WTC11 (cell line): ENCODE results near the gene TAF6. TPM values are rescaled to one million over a fixed set of nuclear protein-coding genes. Genes with fewer than 3 reads are reported as not detected.
"Not testable (repeated sequence)": the region's sequence is repeated elsewhere in the genome, so short reads cannot be mapped to it uniquely, and the experiment has no call there.

ENCODE experiments used
- ATAC-seq: fragments of 200-7000 bp; cut with Tn5 transposase; 2 replicates; pipeline ENCODE4 v1.10.0; 2021; ENCODE audit warnings: mild to moderate bottlenecking, moderate library complexity
- CTCF ChIA-PET: fragments of 300-600 bp; sonication (Branson Sonifier 250); formaldehyde crosslinking; loops from one replicate; lab custom pipeline; 2021; ENCODE audit warnings: antibody characterized with exemption; lab: Charles Lee
- POLR2A ChIA-PET: fragments of 350-600 bp; sonication (Branson Sonifier 250); formaldehyde crosslinking; loops from one replicate; lab custom pipeline; 2021; ENCODE audit warnings: antibody characterized with exemption; lab: Charles Lee
- DNase-seq: peaks from one replicate; pipeline ENCODE4 v3.0.0; 2021; ENCODE audit warnings: low spot score
- H3K27ac Mint-ChIP-seq: 2 replicates; pipeline ENCODE4 v1.8.0; 2021; ENCODE audit warnings: mixed read lengths
- H3K27me3 Mint-ChIP-seq: 2 replicates; pipeline ENCODE4 v1.8.0; 2021; ENCODE audit warnings: low read depth, mild to moderate bottlenecking, moderate library complexity, mixed read lengths
- H3K36me3 Mint-ChIP-seq: 2 replicates; pipeline ENCODE4 v1.8.0; 2021; ENCODE audit warnings: mixed read lengths
- H3K4me1 Mint-ChIP-seq: 2 replicates; pipeline ENCODE4 v1.8.0; 2022; ENCODE audit warnings: mixed read lengths
- H3K4me3 Mint-ChIP-seq: 2 replicates; pipeline ENCODE4 v1.8.0; 2021; ENCODE audit warnings: mild to moderate bottlenecking, moderate library complexity, mixed read lengths
- H3K9me3 Mint-ChIP-seq: 2 replicates; pipeline ENCODE4 v1.8.0; 2021; ENCODE audit warnings: mixed read lengths
- NFE2L1 ChIP-seq: sonication (generic); formaldehyde crosslinking; IDR thresholded peaks from 2 replicates; pipeline ENCODE4 v1.8.1; 2023; ENCODE audit warnings: missing genetic modification reagents
- TEAD1 ChIP-seq: sonication (generic); formaldehyde crosslinking; IDR thresholded peaks from 2 replicates; pipeline ENCODE4 v1.8.0; 2022; ENCODE audit warnings: mild to moderate bottlenecking, missing genetic modification reagents
- ZNF121 ChIP-seq: sonication (generic); formaldehyde crosslinking; IDR thresholded peaks from 2 replicates; pipeline ENCODE4 v1.8.0; 2023; ENCODE audit warnings: missing genetic modification reagents
- ZNF317 ChIP-seq: sonication (generic); formaldehyde crosslinking; IDR thresholded peaks from 2 replicates; pipeline ENCODE4 v1.8.1; 2023; ENCODE audit warnings: low read depth, mild to moderate bottlenecking, moderate library complexity, missing genetic modification reagents, borderline replicate concordance
- total RNA-seq: library from RNA; stranded (reverse); gene quantifications from 3 replicates; pipeline ENCODE4 v1.2.3, GENCODE V29; 2021
- TF ChIP-seq, protein P1 (sequence below): sonication (generic); formaldehyde crosslinking; IDR thresholded peaks from 2 replicates; pipeline ENCODE4 v1.8.0; 2022; ENCODE audit warnings: mild to moderate bottlenecking, missing genetic modification reagents
- TF ChIP-seq, protein P2 (sequence below): sonication (generic); formaldehyde crosslinking; IDR thresholded peaks from 2 replicates; pipeline ENCODE4 v1.8.1; 2023; ENCODE audit warnings: mild to moderate bottlenecking, missing genetic modification reagents
- TF ChIP-seq, protein P3 (sequence below): sonication (generic); formaldehyde crosslinking; IDR thresholded peaks from 2 replicates; pipeline ENCODE4 v1.8.0; 2023; ENCODE audit warnings: mild to moderate bottlenecking, missing genetic modification reagents
- TF ChIP-seq, protein P4 (sequence below): sonication (generic); formaldehyde crosslinking; IDR thresholded peaks from 2 replicates; pipeline ENCODE4 v1.8.0; 2022; ENCODE audit warnings: mild to moderate bottlenecking, missing genetic modification reagents
- TF ChIP-seq, protein P5 (sequence below): fragments of 250-450 bp; sonication (Bioruptor Pico); conservative IDR thresholded peaks from 2 replicates; pipeline ENCODE4 v1.9.0; 2021; ENCODE audit warnings: mild to moderate bottlenecking
- TF ChIP-seq, protein P6 (sequence below): sonication (generic); formaldehyde crosslinking; IDR thresholded peaks from 2 replicates; pipeline ENCODE4 v1.8.0; 2023; ENCODE audit warnings: missing genetic modification reagents, mild to moderate bottlenecking, borderline replicate concordance

Gene TAF6
- total RNA-seq, 1 experiment from 2014 or later, result 121 TPM

DNA sequence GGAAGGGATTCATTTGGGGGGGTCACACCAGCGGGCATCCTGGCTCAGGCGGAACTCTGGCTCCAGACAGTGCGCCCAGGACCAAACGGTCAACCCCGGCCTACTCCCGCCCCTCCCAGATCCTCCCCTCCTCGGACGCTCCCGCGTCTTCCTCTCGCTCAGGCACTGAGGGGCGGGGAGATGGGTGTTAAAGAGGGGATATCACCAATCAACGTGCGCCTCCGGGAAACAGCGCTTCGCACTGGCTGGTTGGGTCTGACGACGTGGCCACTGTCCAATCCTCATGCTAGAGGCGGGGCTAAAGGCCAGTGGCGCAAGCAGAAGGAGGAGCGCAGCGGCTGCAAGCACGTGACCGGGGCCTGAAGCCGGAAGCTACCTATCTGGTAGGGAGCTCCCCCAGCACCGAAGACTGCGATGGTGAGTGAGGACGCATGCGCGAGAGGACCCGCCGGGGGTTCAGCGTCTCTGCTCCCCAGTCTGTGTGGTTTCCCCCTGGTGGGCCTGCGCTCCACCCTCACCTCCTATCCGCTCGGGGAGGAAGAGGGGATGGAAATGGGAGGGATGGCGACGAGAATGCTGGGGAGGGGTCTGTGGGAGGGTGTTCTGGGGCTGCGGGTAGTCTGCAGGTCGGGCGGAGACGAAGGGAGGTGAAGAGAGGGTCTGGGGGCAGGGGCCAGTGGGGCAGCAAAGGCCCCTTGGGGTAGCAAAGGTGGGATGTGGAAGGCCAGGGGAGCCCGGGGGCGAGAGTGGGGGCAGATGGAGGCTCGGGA lies 29.6 kb upstream of the TAF6 start, which contains the start of gene LAMTOR4 (continued):
- TF ChIP-seq, protein P1, sequence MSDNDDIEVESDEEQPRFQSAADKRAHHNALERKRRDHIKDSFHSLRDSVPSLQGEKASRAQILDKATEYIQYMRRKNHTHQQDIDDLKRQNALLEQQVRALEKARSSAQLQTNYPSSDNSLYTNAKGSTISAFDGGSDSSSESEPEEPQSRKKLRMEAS (CRISPR knock-in tag), result peak; percentile 86

DNA sequence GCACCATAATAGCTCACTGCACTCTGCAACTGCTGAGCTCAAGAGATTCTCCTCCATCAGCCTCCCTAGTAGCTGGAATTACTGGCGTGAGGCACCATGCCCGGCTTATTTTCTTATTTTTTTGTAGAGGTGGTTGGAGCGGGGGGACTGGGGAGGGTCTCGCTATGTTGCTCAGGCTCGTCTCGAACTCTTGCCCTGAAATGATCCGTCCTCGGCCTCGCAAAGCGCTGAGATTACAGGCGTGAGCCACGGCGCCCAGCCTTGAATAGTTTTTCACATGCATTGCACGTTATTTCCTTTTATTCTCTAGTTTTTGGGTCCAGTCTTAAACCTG lies 29.0 kb upstream of the TAF6 start:
- POLR2A ChIA-PET, result interaction anchor here (0.7 to 1.6 kb wide), 10 partner anchors 9 to 961 kb away, joined by 3 to 5 read pairs (median 4); partner anchors contain the start of genes AP4M1, GAL3ST4, GPC2 and MEPCE
- Mint-ChIP-seq H3K9me3 (peaks cover 11% of the 10 kb centered on the region), H3K27me3 (peaks cover 3% of the 10 kb centered on the region; the same call in 1 of the 2 replicates), H3K36me3 (peaks cover 20% of the 10 kb centered on the region), H3K4me1 (peaks cover 17% of the 10 kb centered on the region), H3K4me3 (peak overlapping the region; percentile 99), H3K27ac (peak overlapping the region; percentile 99)
- DNase-seq (no peak), ATAC-seq (no peak)
- TF ChIP-seq, protein P2, sequence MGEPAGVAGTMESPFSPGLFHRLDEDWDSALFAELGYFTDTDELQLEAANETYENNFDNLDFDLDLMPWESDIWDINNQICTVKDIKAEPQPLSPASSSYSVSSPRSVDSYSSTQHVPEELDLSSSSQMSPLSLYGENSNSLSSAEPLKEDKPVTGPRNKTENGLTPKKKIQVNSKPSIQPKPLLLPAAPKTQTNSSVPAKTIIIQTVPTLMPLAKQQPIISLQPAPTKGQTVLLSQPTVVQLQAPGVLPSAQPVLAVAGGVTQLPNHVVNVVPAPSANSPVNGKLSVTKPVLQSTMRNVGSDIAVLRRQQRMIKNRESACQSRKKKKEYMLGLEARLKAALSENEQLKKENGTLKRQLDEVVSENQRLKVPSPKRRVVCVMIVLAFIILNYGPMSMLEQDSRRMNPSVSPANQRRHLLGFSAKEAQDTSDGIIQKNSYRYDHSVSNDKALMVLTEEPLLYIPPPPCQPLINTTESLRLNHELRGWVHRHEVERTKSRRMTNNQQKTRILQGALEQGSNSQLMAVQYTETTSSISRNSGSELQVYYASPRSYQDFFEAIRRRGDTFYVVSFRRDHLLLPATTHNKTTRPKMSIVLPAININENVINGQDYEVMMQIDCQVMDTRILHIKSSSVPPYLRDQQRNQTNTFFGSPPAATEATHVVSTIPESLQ (CRISPR knock-in tag), result no peak
- 0 out of 2 replicates have a peak, but pooled peaks have one; percentile 37 for TF ChIP-seq ZNF121 (CRISPR knock-in tag)
- CTCF ChIA-PET, result interaction anchor here (0.6 to 3.1 kb wide), 15 partner anchors 9 to 321 kb away, joined by 3 to 49 read pairs (median 4); partner anchors contain the start of genes AP4M1 and GAL3ST4

DNA sequence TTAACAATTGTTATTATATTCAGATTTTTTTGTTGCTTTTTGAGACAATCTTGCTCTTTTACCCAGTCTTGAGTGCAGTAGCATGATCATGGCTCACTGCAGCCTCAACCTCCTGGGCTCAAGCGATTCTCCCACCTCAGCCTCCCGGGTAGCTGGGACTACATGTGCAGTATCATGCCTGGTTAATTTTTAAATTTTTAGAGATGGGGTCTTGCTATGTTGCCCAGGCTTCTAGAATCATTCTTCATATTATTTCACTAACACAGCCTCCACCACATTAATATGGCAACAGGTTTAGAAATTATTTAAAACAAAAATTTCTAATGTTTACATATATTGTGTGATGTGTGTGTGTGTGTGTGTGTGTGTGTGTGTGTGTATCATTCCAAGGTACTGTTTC lies 28.1 kb upstream of the TAF6 start:
- Mint-ChIP-seq H3K4me1 (peaks cover 13% of the 10 kb centered on the region), H3K27ac (no peak overlapping the region), H3K27me3 (peaks cover 3% of the 10 kb centered on the region; the same call in 1 of the 2 replicates), H3K36me3 (peaks cover 16% of the 10 kb centered on the region), H3K4me3 (no peak overlapping the region), H3K9me3 (peaks cover 11% of the 10 kb centered on the region)
- CTCF ChIA-PET, result interaction anchor here (1.0 to 3.1 kb wide), 2 partner anchors 16 to 19 kb away, joined by 3 to 49 read pairs; no protein-coding TSS in a partner anchor
- DNase-seq (no peak), ATAC-seq (no peak)
- POLR2A ChIA-PET, result interaction anchor here (1.1 kb wide), 1 partner anchor 192 kb away, joined by 3 read pairs; no protein-coding TSS in a partner anchor
- TF ChIP-seq ZNF317 (no peak), ZNF121 (CRISPR knock-in tag) (peak; percentile 11; the same call in 1 of the 2 replicates)

DNA sequence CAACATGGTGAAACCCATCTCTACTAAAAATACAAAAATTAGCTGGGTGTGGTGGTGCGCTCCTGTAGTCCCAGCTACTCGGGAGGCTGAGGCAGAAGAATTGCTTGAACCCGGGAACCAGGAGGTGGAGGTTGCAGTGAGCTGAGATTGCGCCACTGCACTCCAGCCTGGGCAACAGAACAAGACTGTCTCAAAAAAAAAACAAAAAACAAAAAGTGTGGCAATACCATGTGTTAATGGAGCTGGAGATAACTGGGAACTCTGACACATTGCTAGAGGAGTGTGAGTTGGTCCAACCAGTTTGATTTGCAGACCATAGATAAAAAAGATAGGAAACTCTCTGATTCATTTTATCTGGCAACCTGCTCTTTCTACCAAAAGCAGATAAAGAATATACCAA lies 27.2 kb upstream of the TAF6 start:
- peaks cover 13% of the 10 kb centered on the region for H3K4me1 Mint-ChIP-seq
- not testable (repeated sequence) for DNase-seq, H3K27me3 Mint-ChIP-seq, ATAC-seq, H3K4me3 Mint-ChIP-seq, H3K27ac Mint-ChIP-seq
- peaks cover 11% of the 10 kb centered on the region for H3K9me3 Mint-ChIP-seq
- ChIA-PET POLR2A (interaction anchor here (1.1 kb wide), 1 partner anchor 191 kb away, joined by 3 read pairs; no protein-coding TSS in a partner anchor), CTCF (interaction anchor here (3.1 kb wide), 1 partner anchor 15 kb away, joined by 49 read pairs; no protein-coding TSS in a partner anchor)
- H3K36me3 Mint-ChIP-seq, result peaks cover 16% of the 10 kb centered on the region

DNA sequence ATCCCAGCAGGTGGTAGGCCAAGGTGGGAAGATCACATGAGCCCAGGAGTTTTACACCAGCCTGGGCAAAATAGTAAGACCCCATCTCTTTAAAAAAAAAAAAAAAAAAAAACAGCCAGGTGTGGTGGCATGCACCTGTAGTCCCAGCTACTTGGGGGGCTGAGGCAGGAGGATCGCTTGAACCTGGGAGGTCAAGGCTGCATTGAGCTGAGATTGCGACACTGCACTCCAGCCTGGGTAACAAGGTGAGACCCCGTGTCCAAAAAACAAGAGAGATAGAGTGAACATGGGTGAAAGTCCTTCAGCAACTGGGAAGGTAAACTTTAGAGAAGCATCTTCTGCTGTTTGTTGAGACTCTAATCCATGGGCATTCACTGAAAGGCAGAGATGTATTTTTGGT lies 23.3 kb upstream of the TAF6 start:
- ATAC-seq, result no peak
- ChIA-PET CTCF (interaction anchor here (3.7 kb wide), 1 partner anchor 11 kb away, joined by 17 read pairs; no protein-coding TSS in a partner anchor), POLR2A (no interaction called here)
- H3K4me1 Mint-ChIP-seq, result no peaks in the 10 kb centered on the region
- H3K36me3 Mint-ChIP-seq, result peaks cover 8% of the 10 kb centered on the region
- H3K27ac Mint-ChIP-seq, result no peak overlapping the region
- H3K27me3 Mint-ChIP-seq, result peaks cover 17% of the 10 kb centered on the region
- no peak overlapping the region for H3K4me3 Mint-ChIP-seq
- peaks cover 11% of the 10 kb centered on the region for H3K9me3 Mint-ChIP-seq
- no peak for DNase-seq
- TF ChIP-seq NFE2L1 (CRISPR knock-in tag), result no peak
- TF ChIP-seq, protein P3, sequence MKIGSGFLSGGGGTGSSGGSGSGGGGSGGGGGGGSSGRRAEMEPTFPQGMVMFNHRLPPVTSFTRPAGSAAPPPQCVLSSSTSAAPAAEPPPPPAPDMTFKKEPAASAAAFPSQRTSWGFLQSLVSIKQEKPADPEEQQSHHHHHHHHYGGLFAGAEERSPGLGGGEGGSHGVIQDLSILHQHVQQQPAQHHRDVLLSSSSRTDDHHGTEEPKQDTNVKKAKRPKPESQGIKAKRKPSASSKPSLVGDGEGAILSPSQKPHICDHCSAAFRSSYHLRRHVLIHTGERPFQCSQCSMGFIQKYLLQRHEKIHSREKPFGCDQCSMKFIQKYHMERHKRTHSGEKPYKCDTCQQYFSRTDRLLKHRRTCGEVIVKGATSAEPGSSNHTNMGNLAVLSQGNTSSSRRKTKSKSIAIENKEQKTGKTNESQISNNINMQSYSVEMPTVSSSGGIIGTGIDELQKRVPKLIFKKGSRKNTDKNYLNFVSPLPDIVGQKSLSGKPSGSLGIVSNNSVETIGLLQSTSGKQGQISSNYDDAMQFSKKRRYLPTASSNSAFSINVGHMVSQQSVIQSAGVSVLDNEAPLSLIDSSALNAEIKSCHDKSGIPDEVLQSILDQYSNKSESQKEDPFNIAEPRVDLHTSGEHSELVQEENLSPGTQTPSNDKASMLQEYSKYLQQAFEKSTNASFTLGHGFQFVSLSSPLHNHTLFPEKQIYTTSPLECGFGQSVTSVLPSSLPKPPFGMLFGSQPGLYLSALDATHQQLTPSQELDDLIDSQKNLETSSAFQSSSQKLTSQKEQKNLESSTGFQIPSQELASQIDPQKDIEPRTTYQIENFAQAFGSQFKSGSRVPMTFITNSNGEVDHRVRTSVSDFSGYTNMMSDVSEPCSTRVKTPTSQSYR (CRISPR knock-in tag), result no peak
- TF ChIP-seq, protein P4, sequence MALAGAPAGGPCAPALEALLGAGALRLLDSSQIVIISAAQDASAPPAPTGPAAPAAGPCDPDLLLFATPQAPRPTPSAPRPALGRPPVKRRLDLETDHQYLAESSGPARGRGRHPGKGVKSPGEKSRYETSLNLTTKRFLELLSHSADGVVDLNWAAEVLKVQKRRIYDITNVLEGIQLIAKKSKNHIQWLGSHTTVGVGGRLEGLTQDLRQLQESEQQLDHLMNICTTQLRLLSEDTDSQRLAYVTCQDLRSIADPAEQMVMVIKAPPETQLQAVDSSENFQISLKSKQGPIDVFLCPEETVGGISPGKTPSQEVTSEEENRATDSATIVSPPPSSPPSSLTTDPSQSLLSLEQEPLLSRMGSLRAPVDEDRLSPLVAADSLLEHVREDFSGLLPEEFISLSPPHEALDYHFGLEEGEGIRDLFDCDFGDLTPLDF (CRISPR knock-in tag), result no peak
- TF ChIP-seq, protein P5, sequence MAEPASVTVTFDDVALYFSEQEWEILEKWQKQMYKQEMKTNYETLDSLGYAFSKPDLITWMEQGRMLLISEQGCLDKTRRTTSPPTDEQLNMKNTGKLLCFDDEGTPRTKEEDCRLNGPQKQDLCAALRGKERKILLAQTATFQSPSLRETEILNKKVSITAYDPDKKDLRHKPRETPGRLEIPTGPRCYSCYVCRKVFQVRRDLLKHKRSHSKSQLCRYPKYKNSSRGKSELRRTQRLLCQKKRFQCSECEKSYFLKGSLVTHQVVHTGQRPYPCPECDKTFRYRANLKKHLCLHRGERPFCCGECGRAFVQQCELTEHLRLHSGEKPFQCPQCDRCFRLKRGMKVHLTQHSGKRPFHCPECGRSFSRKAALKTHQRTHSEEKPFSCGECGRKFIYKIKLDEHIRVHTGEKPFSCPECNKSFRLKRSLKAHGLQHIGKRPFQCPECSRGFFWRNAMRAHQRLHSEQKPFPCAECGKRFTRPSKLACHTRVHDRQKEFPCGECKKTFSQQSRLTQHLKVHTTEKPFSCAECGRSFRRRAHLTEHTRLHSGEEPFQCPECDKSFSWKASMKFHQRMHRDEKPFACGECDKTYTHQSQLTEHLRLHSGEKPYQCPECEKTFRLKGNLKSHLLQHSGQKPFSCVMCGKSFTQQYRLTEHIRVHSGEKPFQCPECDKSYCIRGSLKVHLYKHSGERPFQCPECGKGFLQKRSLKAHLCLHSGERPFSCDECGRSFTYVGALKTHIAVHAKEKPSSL (CRISPR knock-in tag), result no peak
- TF ChIP-seq TEAD1 (CRISPR knock-in tag), result no peak
- TF ChIP-seq, protein P6, sequence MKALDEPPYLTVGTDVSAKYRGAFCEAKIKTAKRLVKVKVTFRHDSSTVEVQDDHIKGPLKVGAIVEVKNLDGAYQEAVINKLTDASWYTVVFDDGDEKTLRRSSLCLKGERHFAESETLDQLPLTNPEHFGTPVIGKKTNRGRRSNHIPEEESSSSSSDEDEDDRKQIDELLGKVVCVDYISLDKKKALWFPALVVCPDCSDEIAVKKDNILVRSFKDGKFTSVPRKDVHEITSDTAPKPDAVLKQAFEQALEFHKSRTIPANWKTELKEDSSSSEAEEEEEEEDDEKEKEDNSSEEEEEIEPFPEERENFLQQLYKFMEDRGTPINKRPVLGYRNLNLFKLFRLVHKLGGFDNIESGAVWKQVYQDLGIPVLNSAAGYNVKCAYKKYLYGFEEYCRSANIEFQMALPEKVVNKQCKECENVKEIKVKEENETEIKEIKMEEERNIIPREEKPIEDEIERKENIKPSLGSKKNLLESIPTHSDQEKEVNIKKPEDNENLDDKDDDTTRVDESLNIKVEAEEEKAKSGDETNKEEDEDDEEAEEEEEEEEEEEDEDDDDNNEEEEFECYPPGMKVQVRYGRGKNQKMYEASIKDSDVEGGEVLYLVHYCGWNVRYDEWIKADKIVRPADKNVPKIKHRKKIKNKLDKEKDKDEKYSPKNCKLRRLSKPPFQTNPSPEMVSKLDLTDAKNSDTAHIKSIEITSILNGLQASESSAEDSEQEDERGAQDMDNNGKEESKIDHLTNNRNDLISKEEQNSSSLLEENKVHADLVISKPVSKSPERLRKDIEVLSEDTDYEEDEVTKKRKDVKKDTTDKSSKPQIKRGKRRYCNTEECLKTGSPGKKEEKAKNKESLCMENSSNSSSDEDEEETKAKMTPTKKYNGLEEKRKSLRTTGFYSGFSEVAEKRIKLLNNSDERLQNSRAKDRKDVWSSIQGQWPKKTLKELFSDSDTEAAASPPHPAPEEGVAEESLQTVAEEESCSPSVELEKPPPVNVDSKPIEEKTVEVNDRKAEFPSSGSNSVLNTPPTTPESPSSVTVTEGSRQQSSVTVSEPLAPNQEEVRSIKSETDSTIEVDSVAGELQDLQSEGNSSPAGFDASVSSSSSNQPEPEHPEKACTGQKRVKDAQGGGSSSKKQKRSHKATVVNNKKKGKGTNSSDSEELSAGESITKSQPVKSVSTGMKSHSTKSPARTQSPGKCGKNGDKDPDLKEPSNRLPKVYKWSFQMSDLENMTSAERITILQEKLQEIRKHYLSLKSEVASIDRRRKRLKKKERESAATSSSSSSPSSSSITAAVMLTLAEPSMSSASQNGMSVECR (CRISPR knock-in tag), result no peak
